ENCODE measurements around the gene ARID1B. TPM values are rescaled to one million over a fixed set of nuclear protein-coding genes. Genes with fewer than 3 reads are reported as not detected.

Gene ARID1B
- total and polyA plus RNA-seq, 11 donors, result 15.3 to 76.1 (median 40.7) TPM

DNA sequence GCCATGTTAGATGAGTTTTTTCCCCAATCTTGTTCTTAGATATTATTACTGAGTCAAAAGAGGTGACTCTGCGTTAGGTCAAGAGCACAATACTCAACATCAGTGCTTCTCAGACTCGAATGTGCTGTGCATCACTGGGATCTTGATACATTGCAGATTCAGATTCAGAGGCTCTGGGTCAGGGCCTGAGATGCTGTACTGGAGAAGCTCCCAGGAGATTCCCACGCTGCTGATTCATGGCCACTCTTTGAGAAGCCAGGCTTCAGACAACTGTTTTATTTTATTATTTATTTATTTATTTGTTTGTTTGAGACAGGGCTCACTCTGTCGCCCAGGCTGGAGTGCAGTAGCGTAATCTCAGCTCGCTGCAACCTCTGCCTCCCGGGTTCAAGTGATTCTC is 41.4 kb upstream of the ARID1B start:
- Histone ChIP-seq H3K4me1 (no peaks in the 10 kb centered on the region), H3K9me3 (peaks cover 0 to 14% (median 10%) of the 10 kb centered on the region in 12 donors), H3K4me3 (no peak overlapping the region), H3K27me3 (no peaks in the 10 kb centered on the region), H3K36me3 (no peaks in the 10 kb centered on the region), H3K27ac (no peak overlapping the region)
- intact Hi-C loops (cut with DNase I), result no loop called here
- no peak for ATAC-seq
- no peak for DNase-seq
- 90 to 91% (median 91%) methylated on average over 7 of the region's 7 CpGs for WGBS, 4 donors
- TF ChIP-seq POLR2A (IDR thresholded peaks at IDR 0.05), result no peak
- TF ChIP-seq, protein P1, sequence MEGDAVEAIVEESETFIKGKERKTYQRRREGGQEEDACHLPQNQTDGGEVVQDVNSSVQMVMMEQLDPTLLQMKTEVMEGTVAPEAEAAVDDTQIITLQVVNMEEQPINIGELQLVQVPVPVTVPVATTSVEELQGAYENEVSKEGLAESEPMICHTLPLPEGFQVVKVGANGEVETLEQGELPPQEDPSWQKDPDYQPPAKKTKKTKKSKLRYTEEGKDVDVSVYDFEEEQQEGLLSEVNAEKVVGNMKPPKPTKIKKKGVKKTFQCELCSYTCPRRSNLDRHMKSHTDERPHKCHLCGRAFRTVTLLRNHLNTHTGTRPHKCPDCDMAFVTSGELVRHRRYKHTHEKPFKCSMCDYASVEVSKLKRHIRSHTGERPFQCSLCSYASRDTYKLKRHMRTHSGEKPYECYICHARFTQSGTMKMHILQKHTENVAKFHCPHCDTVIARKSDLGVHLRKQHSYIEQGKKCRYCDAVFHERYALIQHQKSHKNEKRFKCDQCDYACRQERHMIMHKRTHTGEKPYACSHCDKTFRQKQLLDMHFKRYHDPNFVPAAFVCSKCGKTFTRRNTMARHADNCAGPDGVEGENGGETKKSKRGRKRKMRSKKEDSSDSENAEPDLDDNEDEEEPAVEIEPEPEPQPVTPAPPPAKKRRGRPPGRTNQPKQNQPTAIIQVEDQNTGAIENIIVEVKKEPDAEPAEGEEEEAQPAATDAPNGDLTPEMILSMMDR (IDR thresholded peaks at IDR 0.05), result no peak

DNA sequence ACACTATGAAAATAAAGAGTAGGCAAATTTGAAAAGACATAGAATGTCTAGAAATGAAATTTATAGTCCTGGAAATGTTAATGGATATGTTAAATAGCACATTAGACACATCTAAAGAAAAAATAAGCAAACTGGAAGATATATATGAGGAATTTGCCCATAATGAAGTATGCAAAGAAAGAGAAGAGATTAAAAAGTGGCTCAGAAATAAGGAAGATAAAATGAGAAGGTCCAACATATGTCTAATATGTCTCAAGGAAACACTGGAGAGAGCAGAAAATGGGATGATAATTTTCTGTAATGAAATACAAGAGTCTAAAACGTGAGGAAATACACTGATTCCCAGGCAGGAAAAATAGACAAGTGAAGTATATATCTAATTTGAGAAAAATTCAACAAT is 36.6 kb upstream of the ARID1B start:
- TF ChIP-seq POLR2A (IDR thresholded peaks at IDR 0.05), result no peak
- TF ChIP-seq, protein P1 (IDR thresholded peaks at IDR 0.05), result no peak
- WGBS, 4 donors, result 57 to 69% (median 60%) methylated on average over 1 of the region's 1 CpG
- ATAC-seq, result no peak
- Histone ChIP-seq H3K36me3 (no peaks in the 10 kb centered on the region), H3K4me3 (no peak overlapping the region), H3K9me3 (peaks cover 0 to 26% (median 13%) of the 10 kb centered on the region in 12 donors), H3K4me1 (no peaks in the 10 kb centered on the region), H3K27me3 (no peaks in the 10 kb centered on the region), H3K27ac (no peak overlapping the region)
- DNase-seq, result no peak
- intact Hi-C loops (cut with DNase I), result no loop called here

DNA sequence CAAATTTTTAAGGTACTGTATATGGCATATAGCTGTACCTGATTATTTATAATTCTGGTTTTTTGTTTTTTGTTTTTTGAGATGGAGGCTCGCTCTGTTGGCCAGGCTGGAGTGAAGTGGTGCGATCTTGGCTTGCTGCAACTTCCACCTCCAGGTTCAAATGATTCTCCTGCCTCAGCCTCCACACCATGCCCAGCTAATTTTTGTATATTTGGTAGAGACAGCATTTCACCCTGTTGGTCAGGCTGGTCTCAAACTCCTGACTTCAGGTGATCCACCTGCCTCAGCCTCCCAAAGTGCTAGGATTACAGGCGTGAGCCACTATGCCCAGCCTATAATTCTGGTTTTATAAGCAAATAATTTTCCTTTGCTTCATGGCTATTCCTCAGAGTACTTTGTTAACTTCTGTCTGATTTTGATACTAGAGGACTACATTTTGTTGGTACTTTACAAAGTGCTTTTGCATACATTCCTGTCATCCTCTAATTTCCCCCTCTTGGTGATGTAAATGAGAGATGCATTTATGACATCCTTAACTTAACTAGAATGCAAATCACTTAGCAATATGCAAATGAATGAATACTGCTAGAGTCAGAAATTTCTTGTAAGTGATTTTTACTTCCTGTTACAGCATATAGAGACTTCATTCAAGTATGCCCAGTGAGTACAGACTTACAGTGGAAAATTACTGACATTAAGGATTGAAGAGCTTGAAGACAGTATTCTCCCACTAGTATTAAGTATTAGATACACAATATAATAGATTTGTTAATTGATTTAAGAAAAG is 35.7 kb upstream of the ARID1B start:
- Histone ChIP-seq H3K27me3 (no peaks in the 10 kb centered on the region), H3K4me1 (no peaks in the 10 kb centered on the region), H3K4me3 (no peak overlapping the region), H3K27ac (no peak overlapping the region), H3K36me3 (no peaks in the 10 kb centered on the region), H3K9me3 (peaks cover 0 to 26% (median 13%) of the 10 kb centered on the region in 12 donors)
- 95 to 96% (median 95%) methylated on average over 3 of the region's 3 CpGs for WGBS, 4 donors
- DNase-seq (no peak), ATAC-seq (no peak)
- no peak for TF ChIP-seq POLR2A (IDR thresholded peaks at IDR 0.05)
- TF ChIP-seq, protein P1 (IDR thresholded peaks at IDR 0.05), result no peak
- intact Hi-C loops (cut with DNase I), result no loop called here

DNA sequence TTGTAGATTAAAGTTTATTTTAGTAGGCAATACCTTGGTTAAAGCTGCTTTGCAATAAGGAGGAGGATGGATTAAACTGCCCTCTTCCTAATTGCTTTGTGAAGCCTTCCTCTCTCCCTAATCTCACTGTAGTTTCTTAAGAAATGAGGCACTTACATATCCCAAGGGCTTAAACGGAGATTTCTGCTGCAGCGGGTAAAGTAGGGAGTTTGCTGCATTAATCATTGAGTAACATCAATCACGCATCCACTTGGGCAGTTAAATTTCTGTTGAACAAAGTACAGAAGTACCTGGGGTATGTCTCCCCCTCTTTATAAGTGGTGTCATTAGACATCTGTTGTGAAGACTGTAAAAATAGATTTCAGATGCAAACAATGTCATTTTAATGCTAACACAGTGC is 29.5 kb upstream of the ARID1B start:
- ATAC-seq, result no peak
- Histone ChIP-seq H3K27me3 (no peaks in the 10 kb centered on the region), H3K27ac (no peak overlapping the region), H3K4me1 (peaks cover 0 to 3% (median 0%) of the 10 kb centered on the region in 12 donors), H3K9me3 (no peaks in the 10 kb centered on the region), H3K36me3 (no peaks in the 10 kb centered on the region), H3K4me3 (no peak overlapping the region)
- no peak for DNase-seq
- TF ChIP-seq, protein P1 (IDR thresholded peaks at IDR 0.05), result no peak
- TF ChIP-seq POLR2A (IDR thresholded peaks at IDR 0.05), result no peak
- intact Hi-C loops (cut with DNase I), result no loop called here
- WGBS, 4 donors, result 68 to 76% (median 70%) methylated on average over 3 of the region's 3 CpGs
